ENCODE measurements around the gene POLR1G. TPM values are rescaled to one million over a fixed set of nuclear protein-coding genes. Genes with fewer than 3 reads are reported as not detected.

The POLR1G gene
- total RNA-seq, 1 donor from 2014 or later, result 5.4 TPM

DNA sequence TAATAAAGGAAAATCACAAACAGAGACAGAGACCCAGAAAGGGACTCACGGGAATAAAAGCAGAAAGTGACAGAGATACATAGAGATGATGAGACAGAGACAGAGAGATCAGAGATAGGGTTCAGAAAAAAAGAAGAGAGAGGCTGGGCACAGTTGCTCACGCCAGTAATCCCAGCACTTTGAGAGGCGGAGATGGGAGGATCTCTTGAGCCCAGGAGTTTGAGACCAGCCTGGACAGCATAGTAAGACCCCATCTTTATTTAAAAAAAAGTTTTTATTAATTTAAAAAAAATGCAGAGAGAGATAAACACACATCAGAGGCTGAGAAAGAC lies 41.9 kb downstream of the POLR1G start:
- H3K4me3 ChIP-seq, result no peak overlapping the region
- no peaks in the 10 kb centered on the region for H3K36me3 ChIP-seq
- DNase-seq (no peak), ATAC-seq (no peak)
- no peaks in the 10 kb centered on the region for H3K9me3 ChIP-seq
- H3K27me3 ChIP-seq, result no peaks in the 10 kb centered on the region
- intact Hi-C loops (cut with DNase I), result no loop called here
- H3K4me1 ChIP-seq, result peaks cover 20% of the 10 kb centered on the region
- H3K27ac ChIP-seq, result no peak overlapping the region
- TF ChIP-seq, protein P1, sequence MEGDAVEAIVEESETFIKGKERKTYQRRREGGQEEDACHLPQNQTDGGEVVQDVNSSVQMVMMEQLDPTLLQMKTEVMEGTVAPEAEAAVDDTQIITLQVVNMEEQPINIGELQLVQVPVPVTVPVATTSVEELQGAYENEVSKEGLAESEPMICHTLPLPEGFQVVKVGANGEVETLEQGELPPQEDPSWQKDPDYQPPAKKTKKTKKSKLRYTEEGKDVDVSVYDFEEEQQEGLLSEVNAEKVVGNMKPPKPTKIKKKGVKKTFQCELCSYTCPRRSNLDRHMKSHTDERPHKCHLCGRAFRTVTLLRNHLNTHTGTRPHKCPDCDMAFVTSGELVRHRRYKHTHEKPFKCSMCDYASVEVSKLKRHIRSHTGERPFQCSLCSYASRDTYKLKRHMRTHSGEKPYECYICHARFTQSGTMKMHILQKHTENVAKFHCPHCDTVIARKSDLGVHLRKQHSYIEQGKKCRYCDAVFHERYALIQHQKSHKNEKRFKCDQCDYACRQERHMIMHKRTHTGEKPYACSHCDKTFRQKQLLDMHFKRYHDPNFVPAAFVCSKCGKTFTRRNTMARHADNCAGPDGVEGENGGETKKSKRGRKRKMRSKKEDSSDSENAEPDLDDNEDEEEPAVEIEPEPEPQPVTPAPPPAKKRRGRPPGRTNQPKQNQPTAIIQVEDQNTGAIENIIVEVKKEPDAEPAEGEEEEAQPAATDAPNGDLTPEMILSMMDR (IDR thresholded peaks at IDR 0.05), result no peak

DNA sequence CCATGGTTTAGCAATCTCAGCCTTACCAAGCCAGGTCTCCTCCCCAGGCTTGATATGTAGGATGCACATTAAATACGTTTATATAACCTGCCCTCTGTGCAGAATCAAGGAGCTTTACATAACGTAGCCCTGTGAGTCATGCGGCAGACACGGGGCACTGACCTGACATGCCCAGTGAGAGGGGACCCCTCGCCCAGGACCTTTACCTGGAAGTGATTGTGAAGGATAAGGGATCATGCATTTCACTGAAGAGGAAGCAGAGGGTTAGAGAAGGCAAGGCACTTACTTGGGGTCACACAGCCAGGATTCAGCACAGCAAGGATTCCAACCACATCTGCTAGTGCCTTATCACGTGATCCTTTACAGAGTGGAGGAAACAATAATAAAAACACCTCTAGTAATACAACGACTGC lies 42.4 kb downstream of the POLR1G start:
- no peak for ATAC-seq
- no peak for DNase-seq
- intact Hi-C loops (cut with DNase I), result no loop called here
- Histone ChIP-seq H3K4me3 (no peak overlapping the region), H3K27me3 (no peaks in the 10 kb centered on the region), H3K27ac (no peak overlapping the region), H3K4me1 (peaks cover 20% of the 10 kb centered on the region), H3K36me3 (no peaks in the 10 kb centered on the region), H3K9me3 (no peaks in the 10 kb centered on the region)
- TF ChIP-seq, protein P1 (IDR thresholded peaks at IDR 0.05), result no peak

DNA sequence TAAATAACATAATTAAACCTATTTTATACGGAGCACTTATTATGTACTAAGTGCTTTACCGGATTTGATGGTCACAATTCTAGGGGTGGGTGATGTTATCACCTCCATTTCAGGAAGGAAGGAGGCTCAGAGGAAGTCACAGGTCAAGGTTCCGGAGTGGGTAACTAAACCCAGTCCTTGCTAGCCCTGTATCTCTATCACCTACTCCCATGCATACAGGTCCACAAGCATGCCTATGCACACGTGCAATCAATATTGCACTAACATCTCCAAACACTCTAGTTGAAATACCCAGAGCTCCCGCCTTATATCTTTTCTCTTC lies 43.5 kb downstream of the POLR1G start:
- H3K4me3 ChIP-seq, result peak overlapping the region; percentile 55
- intact Hi-C loops (cut with DNase I), result no loop called here
- H3K27ac ChIP-seq, result peak overlapping the region; percentile 98
- peak; percentile 1 for ATAC-seq
- H3K4me1 ChIP-seq, result peaks cover 20% of the 10 kb centered on the region
- no peaks in the 10 kb centered on the region for H3K9me3 ChIP-seq
- DNase-seq, result no peak
- H3K27me3 ChIP-seq, result no peaks in the 10 kb centered on the region
- TF ChIP-seq, protein P1 (IDR thresholded peaks at IDR 0.05), result no peak
- H3K36me3 ChIP-seq, result no peaks in the 10 kb centered on the region

DNA sequence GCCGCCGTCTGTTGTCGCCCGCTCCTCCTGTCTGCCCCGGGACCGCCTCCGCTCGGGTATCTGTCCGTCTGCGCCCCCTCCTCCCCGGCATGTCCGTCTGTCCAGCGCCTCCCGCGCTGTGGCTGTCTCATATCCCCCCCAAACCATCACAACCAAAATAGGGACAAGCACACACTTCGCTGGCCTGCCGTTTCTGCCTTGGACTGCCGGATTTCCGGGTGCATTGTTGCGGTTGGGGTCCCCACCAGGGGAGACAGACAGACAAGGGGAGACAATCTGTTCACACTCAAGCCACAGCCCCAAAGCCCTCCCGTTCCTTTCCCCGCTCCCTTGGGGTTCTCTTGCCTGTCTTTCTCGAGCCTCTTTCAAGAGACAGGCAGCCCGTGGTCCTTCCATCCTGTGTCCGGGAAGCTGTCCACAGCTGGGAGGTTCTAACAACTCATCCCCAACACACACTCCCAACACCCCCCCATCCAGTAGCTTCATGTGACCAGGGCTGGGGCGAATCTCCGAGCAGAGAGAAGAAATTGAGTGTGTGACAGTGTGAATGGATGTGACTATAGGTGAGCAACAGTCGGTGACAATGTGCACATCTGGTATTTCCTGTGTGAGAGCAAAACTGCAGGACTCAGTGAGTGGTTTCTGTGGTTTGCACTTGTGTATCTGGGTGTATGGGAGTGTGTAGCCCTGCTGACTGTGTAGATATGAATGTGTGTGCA lies 44.8 kb downstream of the POLR1G start:
- intact Hi-C loops (cut with DNase I), result no loop called here
- H3K36me3 ChIP-seq, result no peaks in the 10 kb centered on the region
- no peak for ATAC-seq
- no peak for DNase-seq
- no peaks in the 10 kb centered on the region for H3K27me3 ChIP-seq
- TF ChIP-seq, protein P1 (IDR thresholded peaks at IDR 0.05), result no peak
- H3K4me1 ChIP-seq, result peaks cover 29% of the 10 kb centered on the region
- no peaks in the 10 kb centered on the region for H3K9me3 ChIP-seq
- peak overlapping the region; percentile 98 for H3K27ac ChIP-seq
- H3K4me3 ChIP-seq, result peak overlapping the region; percentile 55

DNA sequence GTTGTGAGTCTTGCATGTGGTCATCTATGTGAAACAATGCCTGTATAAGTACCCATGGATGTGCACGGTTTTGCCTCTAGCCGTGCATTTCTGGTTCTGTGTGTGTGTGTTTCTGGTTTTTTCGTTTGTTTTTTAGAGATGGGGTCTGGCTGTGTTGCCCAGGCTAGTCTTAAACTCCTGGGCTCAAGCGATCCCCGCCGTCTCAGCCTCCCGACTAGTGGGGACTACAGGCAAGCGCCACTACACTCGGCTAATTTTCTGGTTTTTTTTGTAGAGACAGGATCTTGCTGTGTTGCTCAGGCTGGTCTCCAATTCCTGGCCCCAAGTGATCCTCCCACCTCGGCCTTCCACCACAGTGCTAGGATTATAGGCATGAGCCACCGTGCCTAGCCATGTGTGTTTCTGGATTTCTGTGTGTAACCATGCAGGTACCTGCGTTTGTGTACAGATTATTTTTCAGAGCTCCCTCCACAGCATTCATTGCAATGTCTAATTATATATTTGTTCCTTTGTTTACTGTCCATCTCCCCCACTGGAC lies 45.5 kb downstream of the POLR1G start:
- no peak for DNase-seq
- intact Hi-C loops (cut with DNase I), result no loop called here
- no peak overlapping the region for H3K4me3 ChIP-seq

More for the DNA sequence above, 45.5 kb downstream of the POLR1G start:
- H3K27ac ChIP-seq, result peak overlapping the region; percentile 98
- H3K36me3 ChIP-seq, result no peaks in the 10 kb centered on the region
- H3K27me3 ChIP-seq, result no peaks in the 10 kb centered on the region
- H3K4me1 ChIP-seq, result peaks cover 30% of the 10 kb centered on the region
- no peaks in the 10 kb centered on the region for H3K9me3 ChIP-seq
- ATAC-seq, result no peak
- TF ChIP-seq, protein P1 (IDR thresholded peaks at IDR 0.05), result no peak

All from upper lobe of right lung (tissue), 1 donor.